NOMO-1 (cell line): ENCODE measurements around the gene SERP2.

ENCODE experiments used
- DNase-seq, 2 experiments: peaks; one replicate each; lab custom pipeline; 2025; ENCODE audit not compliant: unreplicated experiment in 2 of 2; lab: John Stamatoyannopoulos, UW

SERP2 gene

DNA sequence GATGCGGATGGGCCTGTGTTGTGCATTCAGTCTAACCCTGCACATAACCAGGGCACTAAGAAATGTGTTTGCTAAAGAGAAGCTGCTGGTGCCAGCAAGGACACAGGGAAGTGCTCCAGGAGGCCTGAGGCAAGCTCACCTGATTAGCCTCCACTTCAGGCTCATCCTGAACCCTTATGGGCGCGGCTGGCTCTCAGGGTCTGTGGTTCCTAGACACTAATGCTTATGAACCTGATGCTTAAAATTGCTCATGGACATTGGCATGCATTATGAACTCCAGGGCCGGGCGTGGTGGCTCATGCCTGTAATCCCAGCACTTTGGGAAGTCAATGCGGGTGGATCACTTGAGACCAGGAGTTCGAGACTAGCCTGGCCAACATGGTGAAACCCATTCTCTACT lies 34.3 kb downstream of the SERP2 start:
- DNase-seq, result no peak

- DNase-seq, result no peak
These were observed 36.0 kb downstream of the SERP2 start for GRCh38 chr13:44409595-44409994.

GRCh38 chr13:44410328-44410859 lies 36.8 kb downstream of the SERP2 start:
- no peak for DNase-seq

- DNase-seq, result no peak
These were observed 38.2 kb downstream of the SERP2 start for GRCh38 chr13:44411841-44412240.

GRCh38 chr13:44412346-44412935 lies 38.8 kb downstream of the SERP2 start:
- DNase-seq, result no peak

- no peak for DNase-seq
These were observed 39.5 kb downstream of the SERP2 start for GRCh38 chr13:44413095-44413494.

DNA sequence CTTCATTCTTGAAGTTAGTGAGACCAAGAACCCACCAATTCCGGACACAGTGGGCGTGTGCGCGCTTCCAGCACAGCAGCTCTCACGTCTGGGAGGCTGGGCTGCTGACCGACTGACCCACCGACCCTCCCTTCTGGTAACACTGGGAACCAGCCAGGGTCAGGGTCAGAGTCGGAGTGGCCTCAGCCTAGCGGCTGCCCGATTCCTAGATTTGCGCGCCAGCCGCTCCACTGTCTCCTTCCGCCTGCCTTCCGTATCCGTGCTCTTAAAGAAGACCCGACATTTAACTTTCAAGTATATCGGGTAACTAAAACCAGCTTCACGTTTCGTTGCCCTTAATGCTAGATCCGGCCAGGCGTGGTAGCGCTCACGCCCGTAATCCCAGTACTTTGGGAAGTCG lies 41.1 kb downstream of the SERP2 start:
- no peak for DNase-seq

GRCh38 chr13:44415815-44416214 lies 42.2 kb downstream of the SERP2 start:
- no peak for DNase-seq

GRCh38 chr13:44416301-44416700 lies 42.7 kb downstream of the SERP2 start:
- DNase-seq, result peak; percentile 84 to 87

DNA sequence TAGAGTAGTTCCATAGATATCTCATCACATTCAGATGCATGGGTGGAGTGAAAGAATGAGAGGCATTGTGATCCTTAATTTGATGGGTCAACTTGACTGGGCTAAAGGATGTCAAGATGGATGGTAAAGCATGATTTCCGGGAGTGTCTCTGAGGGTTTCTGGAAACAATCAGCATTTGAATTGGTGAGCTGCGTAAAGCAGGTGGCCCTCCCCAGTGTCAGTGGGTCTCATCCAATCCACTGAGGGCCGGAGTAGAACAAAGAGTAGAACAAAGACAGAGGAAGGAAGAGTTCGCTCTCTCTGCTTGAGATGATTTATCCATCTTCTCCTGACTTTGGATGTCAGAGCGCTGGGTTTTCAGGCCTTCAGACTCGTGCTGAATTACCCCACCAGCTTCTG lies 43.1 kb downstream of the SERP2 start:
- DNase-seq, result no peak

GRCh38 chr13:44417446-44417845 lies 43.8 kb downstream of the SERP2 start:
- no peak for DNase-seq

DNA sequence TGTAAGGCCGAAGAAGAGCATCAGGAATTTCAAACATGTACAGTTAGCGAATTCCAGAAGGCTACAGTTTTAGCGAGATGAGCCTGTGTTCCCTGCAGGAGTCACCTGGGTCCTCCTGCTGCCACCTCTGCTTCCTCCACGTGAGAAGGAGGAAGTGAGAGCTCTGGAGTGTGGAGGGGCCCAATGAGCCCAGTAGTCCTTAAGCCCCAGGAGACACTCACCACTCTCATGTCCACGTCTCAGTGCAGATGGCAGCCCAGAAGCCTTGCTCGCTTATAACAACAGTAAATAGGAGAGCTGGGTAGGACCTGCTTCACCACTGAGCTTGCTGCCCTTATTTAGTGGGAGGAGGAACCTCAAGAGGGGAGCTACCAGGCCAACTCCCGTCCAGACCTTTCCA lies 44.3 kb downstream of the SERP2 start:
- no peak for DNase-seq

DNA sequence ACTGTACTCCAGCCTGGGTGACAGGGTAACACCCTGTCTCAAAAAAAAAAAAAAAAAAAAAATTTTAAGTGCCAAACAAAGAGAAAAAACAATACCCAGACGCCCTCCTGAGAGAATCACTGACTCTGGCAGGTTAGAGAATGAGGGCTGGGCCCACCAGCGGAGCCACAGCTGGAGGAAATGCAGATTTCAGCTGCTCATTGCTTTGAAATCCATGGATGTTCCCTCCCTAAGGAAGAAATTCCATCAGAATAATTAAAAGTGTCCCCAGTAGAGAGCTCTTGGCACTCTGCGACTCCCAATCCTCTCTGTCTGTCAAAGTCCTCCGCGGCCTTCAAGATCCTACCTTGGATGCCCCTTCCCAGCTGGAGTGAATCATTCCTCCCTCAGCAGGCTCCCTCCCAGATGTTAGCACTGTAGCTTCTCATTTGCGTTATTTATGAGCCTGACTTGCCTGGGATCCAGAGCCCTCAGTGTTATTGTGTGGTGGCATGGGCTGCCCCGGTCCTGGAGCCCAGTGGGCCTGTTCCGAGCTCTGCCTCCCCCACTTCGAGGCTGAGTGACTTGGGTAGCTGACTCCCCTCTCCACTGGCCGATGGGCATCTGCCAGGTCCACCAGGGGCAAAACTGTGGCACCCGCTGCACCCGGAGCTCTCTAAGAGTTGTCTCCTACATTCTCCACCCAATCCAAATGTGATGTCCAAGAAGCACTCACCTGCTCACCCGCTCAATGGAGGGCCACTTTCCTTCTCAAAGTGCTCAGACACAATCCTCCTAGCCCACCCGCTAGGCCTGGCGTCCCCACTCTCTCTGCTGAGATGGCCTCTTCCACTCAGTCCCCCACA lies 47.0 kb downstream of the SERP2 start:
- DNase-seq, result no peak

DNA sequence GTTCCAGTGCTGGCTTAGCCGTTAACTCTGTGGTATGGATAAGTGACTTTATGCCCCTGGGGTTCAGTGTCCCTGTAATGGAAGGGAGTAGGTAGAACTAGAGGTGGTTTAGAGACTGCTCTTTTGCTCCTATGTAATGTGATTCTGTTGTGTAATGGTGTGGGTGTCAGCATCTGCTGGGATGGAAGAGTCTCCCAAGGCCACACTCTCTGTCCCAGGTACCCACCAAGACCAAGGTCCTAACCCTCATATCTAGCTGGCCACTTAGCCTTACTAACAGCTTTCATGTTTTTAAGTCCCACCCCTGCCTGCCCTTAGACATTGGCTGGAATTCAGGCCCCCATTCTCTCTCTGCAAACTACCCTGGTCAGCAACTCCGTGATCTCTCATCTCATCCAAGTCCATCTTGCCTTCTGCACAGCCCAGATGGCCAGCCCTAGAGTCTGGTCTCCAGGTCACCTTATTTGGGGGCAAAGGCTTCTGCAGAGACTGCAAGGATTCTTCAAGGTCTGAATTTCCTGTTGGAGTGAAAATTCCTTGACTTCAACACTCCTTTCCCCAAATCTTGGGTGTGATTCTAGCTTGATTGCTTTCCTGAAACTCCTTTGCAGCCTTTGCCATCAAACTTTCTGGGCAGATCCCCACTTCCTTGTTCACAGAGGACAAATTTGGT lies 48.4 kb downstream of the SERP2 start:
- no peak for DNase-seq

- DNase-seq, result no peak
These were observed 49.4 kb downstream of the SERP2 start for GRCh38 chr13:44422755-44423643.

GRCh38 chr13:44423824-44424223 lies 50.2 kb downstream of the SERP2 start:
- no peak for DNase-seq

- DNase-seq, result no peak
These were observed 51.6 kb downstream of the SERP2 start for GRCh38 chr13:44425041-44425814.

DNA sequence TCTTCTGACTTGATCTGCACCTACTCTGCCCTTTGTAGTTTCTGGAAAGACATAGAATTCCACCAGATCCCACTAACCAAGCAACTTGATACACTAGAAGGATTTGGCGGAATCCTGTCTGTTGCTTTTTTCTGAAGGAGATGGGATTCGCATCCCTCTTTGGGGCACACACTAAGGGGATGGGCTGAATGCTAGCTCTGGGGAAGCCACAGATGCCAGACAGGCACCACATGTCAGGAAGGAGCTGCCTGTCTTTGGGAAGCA lies 52.1 kb downstream of the SERP2 start:
- no peak for DNase-seq

- DNase-seq, result no peak
These were observed 52.8 kb downstream of the SERP2 start for GRCh38 chr13:44426461-44426860.

DNA sequence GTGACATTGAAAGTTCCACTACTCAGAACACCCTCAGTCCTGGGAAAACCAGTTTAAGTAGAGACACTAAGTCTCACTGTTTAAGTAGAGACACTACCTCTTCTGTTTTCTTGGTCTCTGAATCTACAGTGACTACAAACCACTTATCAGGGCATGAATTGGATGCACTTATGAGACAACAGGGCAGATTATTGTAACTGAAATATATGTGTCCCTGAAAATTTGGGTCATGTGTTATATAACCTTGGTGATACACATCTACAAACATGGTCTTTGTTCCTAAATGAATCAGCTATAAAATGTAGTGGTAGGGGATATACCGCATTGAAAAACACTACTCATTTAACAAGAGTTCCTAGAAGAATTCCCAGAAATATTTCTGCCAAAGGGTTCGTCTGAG lies 55.7 kb downstream of the SERP2 start:
- DNase-seq, result no peak
